Measurements from ENCODE around the gene SCGB1C1.

SCGB1C1 gene

DNA sequence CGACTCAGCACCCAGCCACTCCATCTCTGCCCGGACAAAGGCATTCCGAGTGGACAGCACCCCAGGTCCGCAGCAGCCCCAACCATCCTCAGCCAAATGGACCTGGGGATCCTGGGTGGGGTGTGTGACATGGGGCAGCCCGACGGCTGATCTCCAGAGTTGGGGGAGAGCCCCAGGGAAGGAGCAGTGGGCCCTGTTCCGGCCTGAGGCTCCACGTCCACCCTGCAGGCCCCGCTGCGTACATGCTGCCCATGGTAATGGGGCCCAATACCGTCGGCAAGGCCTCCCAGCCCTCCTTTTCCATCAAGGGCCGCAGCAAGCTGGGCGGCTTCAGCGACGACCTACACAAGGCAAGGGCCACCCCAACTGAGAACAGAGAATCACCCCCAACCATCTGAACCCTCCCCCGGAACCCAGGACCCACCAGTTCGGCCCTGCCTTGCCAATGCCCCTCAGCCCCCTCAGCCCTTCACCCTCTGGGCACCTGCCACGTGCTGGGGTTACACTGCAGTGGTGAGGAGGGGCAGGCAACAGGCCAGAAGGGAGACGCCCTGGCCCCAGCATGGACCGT lies 5.4 kb downstream of the SCGB1C1 start:
- H3K4me3 ChIP-seq (ENCODE audit: low read depth, low read length): no peak overlapping the region
- no peak for DNase-seq (ENCODE audit: low read depth)
- TF ChIP-seq, protein P1, sequence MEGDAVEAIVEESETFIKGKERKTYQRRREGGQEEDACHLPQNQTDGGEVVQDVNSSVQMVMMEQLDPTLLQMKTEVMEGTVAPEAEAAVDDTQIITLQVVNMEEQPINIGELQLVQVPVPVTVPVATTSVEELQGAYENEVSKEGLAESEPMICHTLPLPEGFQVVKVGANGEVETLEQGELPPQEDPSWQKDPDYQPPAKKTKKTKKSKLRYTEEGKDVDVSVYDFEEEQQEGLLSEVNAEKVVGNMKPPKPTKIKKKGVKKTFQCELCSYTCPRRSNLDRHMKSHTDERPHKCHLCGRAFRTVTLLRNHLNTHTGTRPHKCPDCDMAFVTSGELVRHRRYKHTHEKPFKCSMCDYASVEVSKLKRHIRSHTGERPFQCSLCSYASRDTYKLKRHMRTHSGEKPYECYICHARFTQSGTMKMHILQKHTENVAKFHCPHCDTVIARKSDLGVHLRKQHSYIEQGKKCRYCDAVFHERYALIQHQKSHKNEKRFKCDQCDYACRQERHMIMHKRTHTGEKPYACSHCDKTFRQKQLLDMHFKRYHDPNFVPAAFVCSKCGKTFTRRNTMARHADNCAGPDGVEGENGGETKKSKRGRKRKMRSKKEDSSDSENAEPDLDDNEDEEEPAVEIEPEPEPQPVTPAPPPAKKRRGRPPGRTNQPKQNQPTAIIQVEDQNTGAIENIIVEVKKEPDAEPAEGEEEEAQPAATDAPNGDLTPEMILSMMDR (IDR thresholded peaks at IDR 0.05; ENCODE audit: low read depth, low read length, missing control alignments): no peak

DNA sequence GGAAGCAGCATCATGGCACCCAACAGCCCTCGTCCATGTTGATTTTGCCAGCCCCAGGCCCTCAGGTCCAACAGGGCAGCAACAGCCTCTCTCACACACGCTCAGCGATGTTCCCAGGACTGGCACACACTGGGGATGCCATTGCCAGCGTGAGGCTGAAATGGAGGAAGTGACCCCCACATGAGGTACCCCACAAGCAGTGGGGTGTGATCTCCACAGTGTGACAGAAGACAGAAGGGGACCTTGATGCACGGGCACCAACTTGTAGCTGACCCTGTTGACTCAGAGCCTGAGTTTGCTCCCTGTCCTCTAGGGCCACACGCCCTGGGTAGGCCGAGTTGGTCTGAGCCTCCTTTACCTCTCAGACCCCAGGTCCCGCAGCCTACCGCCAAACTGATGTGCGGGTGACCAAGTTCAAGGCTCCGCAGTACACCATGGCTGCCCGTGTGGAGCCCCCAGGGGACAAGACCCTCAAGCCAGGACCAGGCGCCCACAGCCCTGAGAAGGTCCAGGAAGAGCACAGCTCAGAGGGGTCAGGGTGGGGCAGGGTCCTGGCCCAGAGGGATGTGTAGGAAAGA lies 6.2 kb downstream of the SCGB1C1 start:
- no peak overlapping the region for H3K4me3 ChIP-seq (ENCODE audit: low read depth, low read length)
- TF ChIP-seq, protein P1 (IDR thresholded peaks at IDR 0.05; ENCODE audit: low read depth, low read length, missing control alignments): no peak
- DNase-seq (ENCODE audit: low read depth): no peak

DNA sequence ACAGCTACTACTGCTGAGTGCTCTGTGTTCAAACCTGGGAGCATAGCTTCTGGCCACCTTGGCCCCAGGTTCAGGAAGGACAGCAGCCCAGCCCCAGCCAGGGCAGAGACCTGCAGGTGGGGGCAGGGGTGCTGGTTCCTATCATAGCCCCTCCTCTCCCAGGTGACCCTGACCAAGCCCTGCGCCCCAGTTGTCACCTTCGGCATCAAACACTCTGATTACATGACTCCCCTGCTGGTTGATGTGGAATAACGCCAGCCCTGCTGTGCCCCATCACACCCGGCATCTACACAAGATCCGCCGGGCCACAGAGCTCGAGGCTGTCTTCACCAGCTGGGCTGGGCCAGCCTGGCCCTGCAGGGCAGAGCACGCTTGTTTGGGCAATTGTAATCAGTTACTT lies 6.9 kb downstream of the SCGB1C1 start:
- TF ChIP-seq, protein P1 (IDR thresholded peaks at IDR 0.05; ENCODE audit: low read depth, low read length, missing control alignments): no peak
- H3K4me3 ChIP-seq (ENCODE audit: low read depth, low read length): no peak overlapping the region
- DNase-seq (ENCODE audit: low read depth): no peak

DNA sequence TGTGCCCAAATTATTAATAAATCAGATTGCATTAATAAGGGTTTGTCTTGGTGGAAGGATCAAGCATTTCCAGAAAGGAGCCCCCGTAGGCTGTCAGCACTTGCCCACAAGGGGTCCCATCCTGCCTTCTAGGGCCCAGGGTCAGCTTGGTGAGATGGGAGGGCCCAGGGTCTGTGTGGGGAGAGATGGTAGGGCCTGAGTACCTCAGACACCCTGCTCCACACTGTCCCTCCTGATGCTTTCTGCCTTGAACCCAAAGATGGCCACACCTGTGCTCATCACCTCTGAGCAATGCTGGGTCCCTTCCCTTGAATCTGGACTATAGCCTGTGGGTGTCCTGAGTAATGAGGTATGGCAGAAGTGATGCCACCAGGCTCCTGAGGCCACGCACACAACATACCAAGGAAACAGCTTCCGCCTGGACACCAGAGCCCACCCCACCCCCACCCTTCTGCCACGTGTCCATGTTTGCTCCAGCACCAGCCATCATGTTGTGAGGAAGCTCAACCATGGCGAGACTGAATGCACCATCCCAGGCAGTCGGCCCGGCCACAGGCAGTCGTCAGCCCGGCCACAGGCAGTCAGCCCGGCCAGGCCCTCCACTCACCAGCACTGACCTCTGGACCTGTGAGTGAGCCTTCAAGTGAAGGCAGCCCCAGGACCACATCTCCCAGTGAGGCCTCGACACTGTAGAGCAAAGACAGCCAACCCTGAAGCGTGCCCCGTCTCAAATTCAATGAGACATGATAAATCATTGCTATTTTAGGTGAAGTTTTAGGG lies 7.5 kb downstream of the SCGB1C1 start:
- no peak overlapping the region for H3K4me3 ChIP-seq (ENCODE audit: low read depth, low read length)
- TF ChIP-seq, protein P1 (IDR thresholded peaks at IDR 0.05; ENCODE audit: low read depth, low read length, missing control alignments): no peak
- no peak for DNase-seq (ENCODE audit: low read depth)

DNA sequence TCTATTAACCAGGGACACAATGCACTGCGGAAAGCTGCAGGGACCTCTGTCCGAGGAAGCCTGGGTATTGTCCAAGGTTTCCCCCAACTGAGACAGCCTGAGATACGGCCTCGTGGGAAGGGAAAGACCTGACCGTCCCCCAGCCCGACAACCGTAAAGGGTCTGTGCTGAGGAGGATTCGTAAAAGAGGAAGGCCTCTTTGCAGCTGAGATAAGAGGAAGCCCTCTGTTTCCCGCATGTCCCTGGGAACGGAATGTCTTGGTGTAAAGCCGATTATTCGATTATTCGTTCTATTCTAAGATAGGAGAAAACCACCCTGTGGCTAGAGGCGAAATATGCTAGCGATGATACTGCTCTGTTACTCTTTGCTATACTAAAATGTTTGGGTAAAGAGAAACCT lies 9.1 kb downstream of the SCGB1C1 start:
- TF ChIP-seq, protein P1 (IDR thresholded peaks at IDR 0.05; ENCODE audit: low read depth, low read length, missing control alignments): no peak
- no peak for DNase-seq (ENCODE audit: low read depth)
- H3K4me3 ChIP-seq (ENCODE audit: low read depth, low read length): no peak overlapping the region

DNA sequence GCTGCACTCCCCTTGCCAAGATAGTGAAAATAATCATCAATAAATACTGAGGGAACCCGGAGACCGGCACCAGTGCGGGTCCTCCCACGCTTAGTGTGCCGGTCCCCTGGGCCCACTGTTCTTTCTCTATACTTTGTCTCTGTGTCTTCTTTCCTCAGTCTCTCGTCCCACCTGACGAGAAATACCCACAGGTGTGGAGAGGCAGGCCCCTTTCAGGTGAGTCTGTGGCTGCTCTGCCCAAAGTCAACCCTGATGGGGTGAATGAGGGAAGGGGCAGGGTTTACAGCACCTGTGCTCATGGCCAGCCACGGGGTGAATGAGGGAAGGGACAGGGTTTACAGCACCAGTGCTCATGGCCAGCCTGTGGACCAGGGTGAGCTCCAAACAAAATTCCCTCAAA lies 9.6 kb downstream of the SCGB1C1 start:
- TF ChIP-seq, protein P1 (IDR thresholded peaks at IDR 0.05; ENCODE audit: low read depth, low read length, missing control alignments): no peak

More for the DNA sequence above, 9.6 kb downstream of the SCGB1C1 start:
- DNase-seq (ENCODE audit: low read depth): no peak
- H3K4me3 ChIP-seq (ENCODE audit: low read depth, low read length): no peak overlapping the region
